ENCODE data around the gene PKD1.
"Not testable (repeated sequence)": the region's sequence is repeated elsewhere in the genome, so short reads cannot be mapped to it uniquely, and the experiment has no call there.

PKD1 gene

GRCh38 chr16:2115591-2115973 lies 20.1 kb downstream of the PKD1 start:
- no peak for DNase-seq
- Histone ChIP-seq H3K9me3 (no peaks in the 10 kb centered on the region), H3K27me3 (no peaks in the 10 kb centered on the region), H3K4me1 (peaks cover 0 to 27% (median 16%) of the 10 kb centered on the region in 4 donors), H3K27ac (no peak overlapping the region), H3K36me3 (peaks cover 34 to 69% (median 61%) of the 10 kb centered on the region in 3 donors), H3K4me3 (no peak overlapping the region)
- intact Hi-C loops (cut with DNase I; ENCODE audit: low total_unique reads): no loop called here
- TF ChIP-seq CTCF (IDR thresholded peaks at IDR 0.05): no peak

- H3K27ac ChIP-seq; H3K27me3 ChIP-seq; intact Hi-C loops (cut with DNase I; ENCODE audit: low total_unique reads); H3K4me3 ChIP-seq; DNase-seq; H3K9me3 ChIP-seq: not testable (repeated sequence)
- Histone ChIP-seq H3K36me3 (peaks cover 40 to 74% (median 66%) of the 10 kb centered on the region in 3 donors), H3K4me1 (peaks cover 0 to 21% (median 14%) of the 10 kb centered on the region in 4 donors)
These were observed 20.7 kb downstream of the PKD1 start for GRCh38 chr16:2114885-2115590.

- Histone ChIP-seq H3K36me3 (peaks cover 45 to 82% (median 71%) of the 10 kb centered on the region in 3 donors), H3K4me1 (peaks cover 0 to 18% (median 14%) of the 10 kb centered on the region in 4 donors)
- H3K27me3 ChIP-seq; intact Hi-C loops (cut with DNase I; ENCODE audit: low total_unique reads); H3K9me3 ChIP-seq; H3K4me3 ChIP-seq; DNase-seq; H3K27ac ChIP-seq: not testable (repeated sequence)
These were observed 21.5 kb downstream of the PKD1 start for GRCh38 chr16:2114225-2114624.

GRCh38 chr16:2112539-2113106 lies 23.1 kb downstream of the PKD1 start:
- peaks cover 60 to 98% (median 87%) of the 10 kb centered on the region in 3 donors for H3K36me3 ChIP-seq

GRCh38 chr16:2111412-2112335 lies 24.0 kb downstream of the PKD1 start:
- peaks cover 69 to 100% (median 91%) of the 10 kb centered on the region in 3 donors for H3K36me3 ChIP-seq
- H3K4me3 ChIP-seq; H3K4me1 ChIP-seq; intact Hi-C loops (cut with DNase I; ENCODE audit: low total_unique reads); DNase-seq; H3K9me3 ChIP-seq; H3K27ac ChIP-seq; H3K27me3 ChIP-seq: not testable (repeated sequence)

More at GRCh38 chr16:2112539-2113106, 23.1 kb downstream of the PKD1 start:
- H3K27me3 ChIP-seq; DNase-seq; H3K27ac ChIP-seq; H3K9me3 ChIP-seq; intact Hi-C loops (cut with DNase I; ENCODE audit: low total_unique reads); H3K4me3 ChIP-seq: not testable (repeated sequence)
- peaks cover 0 to 14% (median 12%) of the 10 kb centered on the region in 4 donors for H3K4me1 ChIP-seq

GRCh38 chr16:2111009-2111353 lies 24.7 kb downstream of the PKD1 start:
- H3K4me1 ChIP-seq; H3K27ac ChIP-seq; H3K4me3 ChIP-seq; H3K27me3 ChIP-seq; DNase-seq; intact Hi-C loops (cut with DNase I; ENCODE audit: low total_unique reads); H3K9me3 ChIP-seq: not testable (repeated sequence)
- H3K36me3 ChIP-seq: peaks cover 76 to 100% (median 93%) of the 10 kb centered on the region in 3 donors

- H3K4me1 ChIP-seq; H3K27ac ChIP-seq; H3K4me3 ChIP-seq; H3K9me3 ChIP-seq; intact Hi-C loops (cut with DNase I; ENCODE audit: low total_unique reads); DNase-seq; H3K27me3 ChIP-seq: not testable (repeated sequence)
- H3K36me3 ChIP-seq: peaks cover 81 to 100% (median 93%) of the 10 kb centered on the region in 3 donors
These were observed 25.2 kb downstream of the PKD1 start for GRCh38 chr16:2110332-2111008.

- DNase-seq; H3K27ac ChIP-seq; H3K4me1 ChIP-seq; H3K4me3 ChIP-seq; H3K9me3 ChIP-seq; H3K27me3 ChIP-seq; intact Hi-C loops (cut with DNase I; ENCODE audit: low total_unique reads): not testable (repeated sequence)
- peaks cover 86 to 100% (median 94%) of the 10 kb centered on the region in 3 donors for H3K36me3 ChIP-seq
These were observed 25.8 kb downstream of the PKD1 start for GRCh38 chr16:2109872-2110271.

- H3K4me1 ChIP-seq; DNase-seq; H3K4me3 ChIP-seq; H3K9me3 ChIP-seq; H3K27ac ChIP-seq; H3K27me3 ChIP-seq; intact Hi-C loops (cut with DNase I; ENCODE audit: low total_unique reads): not testable (repeated sequence)
- peaks cover 83 to 99% (median 89%) of the 10 kb centered on the region in 3 donors for H3K36me3 ChIP-seq
These were observed 26.5 kb downstream of the PKD1 start for GRCh38 chr16:2109271-2109580.

- DNase-seq; H3K4me3 ChIP-seq; H3K4me1 ChIP-seq; H3K9me3 ChIP-seq; intact Hi-C loops (cut with DNase I; ENCODE audit: low total_unique reads); H3K27ac ChIP-seq; H3K27me3 ChIP-seq: not testable (repeated sequence)
- peaks cover 78 to 96% (median 85%) of the 10 kb centered on the region in 3 donors for H3K36me3 ChIP-seq
These were observed 27.0 kb downstream of the PKD1 start for GRCh38 chr16:2108446-2109270.

- H3K36me3 ChIP-seq: peaks cover 80 to 96% (median 86%) of the 10 kb centered on the region in 3 donors
These were observed 27.9 kb downstream of the PKD1 start for GRCh38 chr16:2107791-2108125.

More at GRCh38 chr16:2107791-2108125, 27.9 kb downstream of the PKD1 start:
- intact Hi-C loops (cut with DNase I; ENCODE audit: low total_unique reads); H3K27me3 ChIP-seq; H3K9me3 ChIP-seq; H3K4me1 ChIP-seq; DNase-seq; H3K4me3 ChIP-seq; H3K27ac ChIP-seq: not testable (repeated sequence)
